ENCODE results near the gene PKMYT1. TPM values are rescaled to one million over a fixed set of nuclear protein-coding genes. Genes with fewer than 3 reads are reported as not detected.
A peak's percentile ranks its signal among the peaks of the same experiment; 100 is the strongest.

Gene PKMYT1
- total and polyA plus RNA-seq, 2 experiments from 2014 or later: 7.7 to 21.0 TPM

DNA sequence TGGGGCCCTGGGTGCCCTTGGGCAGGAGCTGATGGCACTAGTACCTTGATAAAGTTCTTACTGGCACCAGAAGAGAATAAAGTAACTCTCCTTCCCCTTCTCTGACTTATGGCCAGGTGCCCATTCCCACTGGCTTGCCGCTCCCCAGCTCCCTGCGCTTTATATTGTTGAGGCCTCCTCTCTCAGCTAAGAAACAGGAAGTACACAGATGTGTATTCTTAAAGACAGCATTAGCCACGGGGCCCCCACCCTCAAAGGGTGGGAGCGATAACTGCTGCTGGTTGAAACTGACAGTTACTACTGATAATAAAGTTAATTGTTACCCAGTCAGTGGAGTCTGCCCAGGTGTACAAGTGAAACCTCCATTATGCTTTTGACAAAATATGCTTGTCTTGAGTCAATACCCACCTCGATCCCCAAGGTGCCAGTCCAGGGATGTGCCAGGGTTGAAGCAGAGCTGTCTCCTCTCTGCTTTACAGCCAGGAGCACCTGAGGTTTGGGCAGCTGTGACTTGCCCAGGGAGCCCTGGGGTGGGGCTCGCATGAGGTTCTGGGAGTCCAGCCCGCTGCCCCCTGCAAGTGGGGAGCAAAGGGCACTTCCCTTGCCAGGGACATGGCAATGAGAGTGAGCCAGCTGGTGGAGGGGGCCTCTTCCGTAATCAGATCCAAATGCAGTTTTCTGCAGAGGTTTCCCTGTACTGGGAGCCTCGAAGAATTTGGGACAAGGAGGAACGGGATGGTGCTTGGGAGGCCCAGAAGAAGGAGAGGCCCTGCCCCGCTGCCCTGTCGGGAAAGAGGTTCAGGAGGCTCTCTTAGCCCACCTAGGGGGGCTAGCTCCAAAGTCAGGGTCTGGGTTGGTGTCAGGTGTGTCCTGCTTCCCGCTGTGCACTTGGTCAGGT, 27.1 kb upstream of the PKMYT1 start:
- H4K20me1 ChIP-seq (ENCODE audit: insufficient read depth, poor library complexity, severe bottlenecking): no peaks in the 10 kb centered on the region
- no peak overlapping the region for H2AFZ ChIP-seq
- peak overlapping the region; percentile 97 for H3K27ac ChIP-seq
- no peaks in the 10 kb centered on the region for H3K36me3 ChIP-seq (replicated peaks; ENCODE audit: insufficient read depth, low read depth)
- no peak for TF ChIP-seq EZH2 (IDR thresholded peaks at IDR 0.05; ENCODE audit: borderline replicate concordance)
- TF ChIP-seq EZH2phosphoT487 (IDR thresholded peaks at IDR 0.05; ENCODE audit: low read depth, severe bottlenecking, unreplicated experiment): no peak
- TF ChIP-seq, protein P1, sequence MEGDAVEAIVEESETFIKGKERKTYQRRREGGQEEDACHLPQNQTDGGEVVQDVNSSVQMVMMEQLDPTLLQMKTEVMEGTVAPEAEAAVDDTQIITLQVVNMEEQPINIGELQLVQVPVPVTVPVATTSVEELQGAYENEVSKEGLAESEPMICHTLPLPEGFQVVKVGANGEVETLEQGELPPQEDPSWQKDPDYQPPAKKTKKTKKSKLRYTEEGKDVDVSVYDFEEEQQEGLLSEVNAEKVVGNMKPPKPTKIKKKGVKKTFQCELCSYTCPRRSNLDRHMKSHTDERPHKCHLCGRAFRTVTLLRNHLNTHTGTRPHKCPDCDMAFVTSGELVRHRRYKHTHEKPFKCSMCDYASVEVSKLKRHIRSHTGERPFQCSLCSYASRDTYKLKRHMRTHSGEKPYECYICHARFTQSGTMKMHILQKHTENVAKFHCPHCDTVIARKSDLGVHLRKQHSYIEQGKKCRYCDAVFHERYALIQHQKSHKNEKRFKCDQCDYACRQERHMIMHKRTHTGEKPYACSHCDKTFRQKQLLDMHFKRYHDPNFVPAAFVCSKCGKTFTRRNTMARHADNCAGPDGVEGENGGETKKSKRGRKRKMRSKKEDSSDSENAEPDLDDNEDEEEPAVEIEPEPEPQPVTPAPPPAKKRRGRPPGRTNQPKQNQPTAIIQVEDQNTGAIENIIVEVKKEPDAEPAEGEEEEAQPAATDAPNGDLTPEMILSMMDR (IDR thresholded peaks at IDR 0.05; ENCODE audit: poor library complexity): no peak
- peak; percentile 73 for DNase-seq (ENCODE audit: low spot score)
- H3K4me1 ChIP-seq (ENCODE audit: insufficient read depth): peaks cover 54% of the 10 kb centered on the region
- 39% methylated on average over 13 of the region's 13 CpGs for WGBS (ENCODE audit: low lambda C conversion rate, missing lambda C conversion rate)
- H3K79me2 ChIP-seq: no peaks in the 10 kb centered on the region
- H3K9me3 ChIP-seq (ENCODE audit: low read depth): no peaks in the 10 kb centered on the region
- no peaks in the 10 kb centered on the region for H3K27me3 ChIP-seq
- H3K4me3 ChIP-seq: no peak overlapping the region
- H3K4me2 ChIP-seq: peak overlapping the region; percentile 83
- H3K9me2 ChIP-seq (replicated peaks; ENCODE audit: insufficient read depth): no peaks in the 10 kb centered on the region

- no peaks in the 10 kb centered on the region for H4K20me1 ChIP-seq (ENCODE audit: insufficient read depth, poor library complexity, severe bottlenecking)
- no peaks in the 10 kb centered on the region for H3K9me2 ChIP-seq (replicated peaks; ENCODE audit: insufficient read depth)
- H3K79me2 ChIP-seq: no peaks in the 10 kb centered on the region
- H3K4me2 ChIP-seq: peak overlapping the region; percentile 83
- WGBS (ENCODE audit: low lambda C conversion rate, missing lambda C conversion rate): 4% methylated on average over 21 of the region's 25 CpGs
- TF ChIP-seq, protein P1 (IDR thresholded peaks at IDR 0.05; ENCODE audit: poor library complexity): no peak
- H3K27me3 ChIP-seq: no peaks in the 10 kb centered on the region
- H3K9me3 ChIP-seq (ENCODE audit: low read depth): no peaks in the 10 kb centered on the region
- peak overlapping the region; percentile 97 for H3K27ac ChIP-seq
- H2AFZ ChIP-seq: no peak overlapping the region
- DNase-seq (ENCODE audit: low spot score): peak; percentile 59
- peak overlapping the region; percentile 43 for H3K4me3 ChIP-seq
- peaks cover 34% of the 10 kb centered on the region for H3K4me1 ChIP-seq (ENCODE audit: insufficient read depth)
- H3K36me3 ChIP-seq (replicated peaks; ENCODE audit: insufficient read depth, low read depth): no peaks in the 10 kb centered on the region
Observed at GRCh38 chr16:3004781-3005284, 24.6 kb upstream of the PKMYT1 start.

- no peaks in the 10 kb centered on the region for H3K27me3 ChIP-seq
- TF ChIP-seq, protein P1 (IDR thresholded peaks at IDR 0.05; ENCODE audit: poor library complexity): no peak
- TF ChIP-seq EZH2 (IDR thresholded peaks at IDR 0.05; ENCODE audit: borderline replicate concordance) (no peak), EZH2phosphoT487 (IDR thresholded peaks at IDR 0.05; ENCODE audit: low read depth, severe bottlenecking, unreplicated experiment) (no peak)
- peaks cover 31% of the 10 kb centered on the region for H3K4me1 ChIP-seq (ENCODE audit: insufficient read depth)
- H2AFZ ChIP-seq: no peak overlapping the region
- H3K9me2 ChIP-seq (replicated peaks; ENCODE audit: insufficient read depth): no peaks in the 10 kb centered on the region
- H3K4me2 ChIP-seq: no peak overlapping the region
- 0% methylated on average over 1 of the region's 67 CpGs for WGBS (ENCODE audit: low lambda C conversion rate, missing lambda C conversion rate)
- no peak overlapping the region for H3K27ac ChIP-seq
- H3K4me3 ChIP-seq: no peak overlapping the region
- no peaks in the 10 kb centered on the region for H4K20me1 ChIP-seq (ENCODE audit: insufficient read depth, poor library complexity, severe bottlenecking)
- no peaks in the 10 kb centered on the region for H3K79me2 ChIP-seq
- H3K36me3 ChIP-seq (replicated peaks; ENCODE audit: insufficient read depth, low read depth): no peaks in the 10 kb centered on the region
- DNase-seq (ENCODE audit: low spot score): peak; percentile 62
- H3K9me3 ChIP-seq (ENCODE audit: low read depth): no peaks in the 10 kb centered on the region
Observed at GRCh38 chr16:3004319-3004718, 24.1 kb upstream of the PKMYT1 start.

Measured in hepatocyte (in vitro differentiated cells).